H1 (cell line): ENCODE results near the gene FIGNL2. TPM values are rescaled to one million over a fixed set of nuclear protein-coding genes. Genes with fewer than 3 reads are reported as not detected.
A peak's percentile ranks its signal among the peaks of the same experiment; 100 is the strongest.

Experiments
- ATF2 ChIP-seq: IDR thresholded peaks from 2 replicates; pipeline ENCODE4 v1.6.1; 2012; ENCODE audit warnings: low read length, inconsistent platforms
- BCL11A ChIP-seq, 2 experiments: IDR thresholded peaks; one replicate each; pipeline ENCODE4 v1.6.1; 2011; ENCODE audit warnings: low read depth in 2 of 2, low read length in 2 of 2, mild to moderate bottlenecking in 2 of 2
- CTCF ChIP-seq, 3 experiments: IDR thresholded peaks; 1 replicate in 2 of 3; 2 replicates in 1 of 3; pipeline versions ENCODE4 v1.5.1 to v1.6.1; 2011; ENCODE audit warnings: low read length in 3 of 3, mild to moderate bottlenecking in 3 of 3, inconsistent platforms in 2 of 3, low read depth in 1 of 3, moderate library complexity in 1 of 3; ENCODE audit not compliant: insufficient read depth in 1 of 3; ENCODE audit errors: control extremely low read depth in 1 of 3
- EGR1 ChIP-seq: IDR thresholded peaks from 2 replicates; pipeline ENCODE4 v1.6.1; 2011; ENCODE audit warnings: low read depth, low read length, borderline replicate concordance
- EZH2 ChIP-seq: fragments of 200-600 bp; sonication (generic); IDR thresholded peaks from 2 replicates; pipeline ENCODE4 v1.7.1; 2012; ENCODE audit warnings: low read depth, mild to moderate bottlenecking, moderate library complexity, low read length, inconsistent platforms; ENCODE audit not compliant: severe bottlenecking
- GABPA ChIP-seq: IDR thresholded peaks from 2 replicates; pipeline ENCODE4 v1.6.1; 2011; ENCODE audit warnings: mild to moderate bottlenecking, low read length, moderate library complexity, borderline replicate concordance; ENCODE audit not compliant: insufficient read depth
- HDAC6 ChIP-seq: IDR thresholded peaks from one replicate; pipeline ENCODE4 v1.7.1; 2012; ENCODE audit warnings: low read depth, mild to moderate bottlenecking, inconsistent platforms, low read length, moderate library complexity
- KDM4A ChIP-seq: IDR thresholded peaks from one replicate; pipeline ENCODE4 v1.7.1; 2012; ENCODE audit warnings: low read depth, mild to moderate bottlenecking, moderate library complexity, low read length, inconsistent platforms; ENCODE audit not compliant: severe bottlenecking
- RAD21 ChIP-seq, 2 experiments: IDR thresholded peaks in 1 of 2; conservative IDR thresholded peaks in 1 of 2; 2 replicates each; pipeline ENCODE4 v1.6.1; 2011; ENCODE audit warnings: low read depth in 2 of 2, low read length in 2 of 2, improper control_type of control experiment in 1 of 2, inconsistent platforms in 1 of 2, mild to moderate bottlenecking in 1 of 2, moderate library complexity in 1 of 2
- SP2 ChIP-seq: IDR thresholded peaks from 2 replicates; pipeline ENCODE4 v1.6.1; 2012; ENCODE audit warnings: mild to moderate bottlenecking, low read length, inconsistent platforms
- SP4 ChIP-seq: IDR thresholded peaks from 2 replicates; pipeline ENCODE4 v1.6.1; 2012; ENCODE audit warnings: low read length, inconsistent platforms
- TEAD4 ChIP-seq: IDR thresholded peaks from 2 replicates; pipeline ENCODE4 v1.6.1; 2012; ENCODE audit warnings: low read depth, low read length, inconsistent platforms, mixed read lengths
- YY1 ChIP-seq: IDR thresholded peaks from 2 replicates; pipeline ENCODE4 v1.6.1; 2011; ENCODE audit warnings: low read depth, mild to moderate bottlenecking, low read length
- ZNF274 ChIP-seq: IDR thresholded peaks from 2 replicates; pipeline ENCODE4 v1.7.0; 2012; ENCODE audit warnings: low read length, borderline replicate concordance; ENCODE audit errors: extremely low read depth
- polyA plus RNA-seq, 7 experiments: library from polyadenylated mRNA; depleted of rRNA in 3 of 7; stranded (reverse) in 5 of 7; unstranded in 2 of 7; fragments of >200 nt in 5 of 7; fragments of 200-250 nt in 2 of 7; gene quantifications; 1 replicate in 5 of 7; 2 replicates in 1 of 7; 4 replicates in 1 of 7; pipeline versions ENCODE4 v1.2.1 to v1.2.3, GENCODE V29; 2011 to 2013; ENCODE audit warnings: missing spikeins in 2 of 7, mixed read lengths in 2 of 7
- total RNA-seq: library from RNA; stranded (reverse); fragmentation: NEBNext Ultra II Directional; extraction: Animal tissue kit (Norgen Biotek cat#: 25700); gene quantifications from 2 replicates; pipeline ENCODE4 v1.2.1, GENCODE V29; 2021

Gene FIGNL2
- total and polyA plus RNA-seq, 2 of the 8 experiments (the other 6 are each of a cell fraction or from before 2014, with no cell fraction given), result 6.5 to 7.1 TPM

- TF ChIP-seq SP4 (no peak), HDAC6 (no peak), BCL11A (IDR thresholded peaks at IDR 0.05; ENCODE audit: low read depth in 2 of 2, low read length in 2 of 2) (no peak), EZH2 (no peak), GABPA (no peak), ATF2 (no peak), YY1 (peak; percentile 68; the same call in 1 of the 2 replicates), SP2 (no peak), EGR1 (no peak), ZNF274 (no peak), KDM4A (no peak), TEAD4 (no peak), RAD21 (IDR thresholded peaks at IDR 0.05 in 1 of 2, conservative IDR thresholded peaks at IDR 0.05 in 1 of 2; ENCODE audit: low read depth in 2 of 2, low read length in 2 of 2) (peak; percentile 47 to 58), CTCF (IDR thresholded peaks at IDR 0.05; ENCODE audit: control extremely low read depth in 1 of 3, insufficient read depth in 1 of 3, low read depth in 1 of 3, low read length in 3 of 3) (peak; percentile 53 to 55 (median 54))
Observed at GRCh38 chr12:51889216-51890132, 41.0 kb upstream of the FIGNL2 start (continued).
